SK-N-MC (cell line): ENCODE data around the gene GBE1.

ENCODE experiments used
- EZH2 ChIP-seq: fragments of 200-600 bp; sonication (generic); IDR thresholded peaks from one replicate; pipeline ENCODE4 v1.6.1; 2017; ENCODE audit warnings: antibody characterized with exemption
- FOXP2 ChIP-seq: optimal IDR thresholded peaks from 2 replicates; pipeline ENCODE3; 2011; ENCODE audit warnings: mild to moderate bottlenecking, moderate library complexity; ENCODE audit not compliant: insufficient read depth; ENCODE audit errors: extremely low read length, control extremely low read depth
- POLR2AphosphoS5 ChIP-seq: IDR thresholded peaks from 2 replicates; pipeline ENCODE4 v1.6.1; 2012; ENCODE audit warnings: mild to moderate bottlenecking, low read depth, low read length, borderline replicate concordance

DNA sequence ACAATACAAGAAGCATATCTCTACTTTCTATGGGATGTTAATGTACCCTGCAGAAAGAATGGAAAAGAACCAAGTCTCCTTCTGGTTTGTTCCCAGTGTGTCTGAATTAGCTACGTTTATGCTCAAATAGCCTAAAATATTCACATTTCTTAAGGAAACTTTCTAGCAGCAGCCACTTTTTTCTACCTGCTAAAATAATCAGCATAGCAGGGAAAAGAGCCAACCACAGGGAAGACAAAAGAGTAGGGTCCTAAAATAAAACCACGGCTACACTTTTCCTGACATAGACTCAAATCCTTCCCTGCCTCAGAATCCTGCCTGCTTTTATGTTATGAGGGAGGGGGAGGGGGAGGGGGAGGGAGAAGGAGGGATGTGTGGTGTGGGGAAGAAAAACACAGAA, 136.7 kb downstream of the GBE1 start:
- TF ChIP-seq EZH2 = no peak
- no peak for TF ChIP-seq FOXP2
- no peak for TF ChIP-seq POLR2AphosphoS5
